Upper lobe of right lung (tissue), 1 donor: ENCODE measurements around the gene RUNX1. TPM values are rescaled to one million over a fixed set of nuclear protein-coding genes. Genes with fewer than 3 reads are reported as not detected.

Experiments
- ATAC-seq: fragments of 200-7000 bp; cut with Tn5 transposase; one replicate; pipeline ENCODE4 v1.9.1; 2020; ENCODE audit warnings: mild to moderate bottlenecking, moderate library complexity
- DNase-seq: peaks from one replicate; pipeline ENCODE4 v3.0.0-alpha.2; 2020
- H3K27ac ChIP-seq: fragments of 200-600 bp; one replicate; pipeline ENCODE4 v1.8.0; 2022
- H3K27me3 ChIP-seq: fragments of 200-600 bp; one replicate; pipeline ENCODE4 v1.8.0; 2022; ENCODE audit warnings: mild to moderate bottlenecking
- H3K36me3 ChIP-seq: fragments of 200-600 bp; one replicate; pipeline ENCODE4 v1.8.0; 2022
- H3K4me1 ChIP-seq: fragments of 200-600 bp; one replicate; pipeline ENCODE4 v1.8.0; 2022
- H3K4me3 ChIP-seq: fragments of 200-600 bp; one replicate; pipeline ENCODE4 v1.8.0; 2022; ENCODE audit warnings: mild to moderate bottlenecking
- H3K9me3 ChIP-seq: fragments of 200-600 bp; one replicate; pipeline ENCODE4 v1.8.0; 2022
- intact Hi-C: fragments of 100-400 bp; cut with DNase I; formaldehyde crosslinking; loops from one replicate; pipeline ENCODE4 v1.11.0; 2022
- total RNA-seq: library from RNA; stranded (reverse); fragmentation: NEBNext Ultra II Directional; extraction: Animal tissue kit (Norgen Biotek cat#: 25700); gene quantifications from one replicate; pipeline ENCODE4 v1.2.1, GENCODE V29; 2021
- TF ChIP-seq, protein P1 (sequence below): fragments of 200-600 bp; IDR thresholded peaks from one replicate; pipeline ENCODE4 v1.8.0; 2022; ENCODE audit warnings: antibody characterized with exemption
- donor health status: DM: no; HTN: yes; CAD: no; lungs with severe emphysema.

Gene RUNX1
- total RNA-seq, 1 donor from 2014 or later, result 86.9 TPM

DNA sequence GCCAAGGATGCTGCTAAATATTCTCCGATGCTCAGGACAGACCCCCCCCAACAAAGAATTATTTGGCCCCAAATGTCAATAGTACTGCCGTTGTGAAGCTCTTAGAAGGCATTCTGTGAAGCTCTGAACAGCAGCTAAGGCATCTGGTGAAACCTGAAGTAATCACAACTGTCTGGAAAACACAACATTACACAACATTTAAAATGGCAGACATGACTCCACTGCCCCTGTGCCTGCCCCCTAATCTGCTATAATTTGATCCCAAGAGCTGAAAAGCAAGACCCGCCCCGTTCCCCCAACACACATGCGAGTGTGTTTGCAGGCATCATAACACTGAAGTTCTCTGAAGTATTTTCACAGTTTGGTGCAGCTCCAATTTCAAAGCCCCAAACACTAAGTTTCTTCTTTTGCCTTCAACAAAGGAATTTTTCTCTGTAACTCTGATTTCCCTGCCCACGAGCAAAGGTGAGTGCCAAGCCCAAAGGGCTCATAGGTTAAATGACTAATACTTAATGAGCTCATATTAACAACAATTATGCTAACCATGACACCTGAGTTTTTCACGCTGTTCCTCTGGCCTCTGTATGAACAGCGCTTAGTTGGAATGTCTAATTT, 251.1 kb downstream of the RUNX1 start:
- Histone ChIP-seq H3K9me3 (no peaks in the 10 kb centered on the region), H3K4me1 (peaks cover 15% of the 10 kb centered on the region), H3K27me3 (no peaks in the 10 kb centered on the region), H3K27ac (no peak overlapping the region), H3K4me3 (no peak overlapping the region), H3K36me3 (peaks cover 64% of the 10 kb centered on the region)
- no peak for DNase-seq
- intact Hi-C loops, result no loop called here
- ATAC-seq, result no peak
- TF ChIP-seq, protein P1, sequence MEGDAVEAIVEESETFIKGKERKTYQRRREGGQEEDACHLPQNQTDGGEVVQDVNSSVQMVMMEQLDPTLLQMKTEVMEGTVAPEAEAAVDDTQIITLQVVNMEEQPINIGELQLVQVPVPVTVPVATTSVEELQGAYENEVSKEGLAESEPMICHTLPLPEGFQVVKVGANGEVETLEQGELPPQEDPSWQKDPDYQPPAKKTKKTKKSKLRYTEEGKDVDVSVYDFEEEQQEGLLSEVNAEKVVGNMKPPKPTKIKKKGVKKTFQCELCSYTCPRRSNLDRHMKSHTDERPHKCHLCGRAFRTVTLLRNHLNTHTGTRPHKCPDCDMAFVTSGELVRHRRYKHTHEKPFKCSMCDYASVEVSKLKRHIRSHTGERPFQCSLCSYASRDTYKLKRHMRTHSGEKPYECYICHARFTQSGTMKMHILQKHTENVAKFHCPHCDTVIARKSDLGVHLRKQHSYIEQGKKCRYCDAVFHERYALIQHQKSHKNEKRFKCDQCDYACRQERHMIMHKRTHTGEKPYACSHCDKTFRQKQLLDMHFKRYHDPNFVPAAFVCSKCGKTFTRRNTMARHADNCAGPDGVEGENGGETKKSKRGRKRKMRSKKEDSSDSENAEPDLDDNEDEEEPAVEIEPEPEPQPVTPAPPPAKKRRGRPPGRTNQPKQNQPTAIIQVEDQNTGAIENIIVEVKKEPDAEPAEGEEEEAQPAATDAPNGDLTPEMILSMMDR, result no peak

DNA sequence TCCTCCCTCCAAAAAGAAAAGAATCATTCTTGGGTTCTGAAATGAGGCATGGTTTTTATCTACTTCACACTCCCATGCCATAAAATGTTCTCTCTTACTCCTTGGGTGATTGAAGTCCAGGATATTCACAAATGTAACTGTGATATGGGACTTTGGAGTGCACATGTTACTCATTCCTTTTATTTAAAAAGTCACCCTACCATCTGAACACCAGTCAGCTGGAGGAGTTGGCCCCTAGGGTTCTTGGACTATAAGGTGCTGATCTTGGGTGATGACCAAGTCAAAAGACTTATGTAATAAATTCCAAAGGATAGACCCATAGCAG, 251.9 kb downstream of the RUNX1 start:
- DNase-seq, result no peak
- Histone ChIP-seq H3K9me3 (no peaks in the 10 kb centered on the region), H3K27me3 (no peaks in the 10 kb centered on the region), H3K4me1 (peaks cover 15% of the 10 kb centered on the region), H3K36me3 (peaks cover 64% of the 10 kb centered on the region), H3K27ac (peak overlapping the region; percentile 52), H3K4me3 (no peak overlapping the region)
- intact Hi-C loops, result no loop called here
- ATAC-seq, result no peak
- TF ChIP-seq, protein P1, result no peak

DNA sequence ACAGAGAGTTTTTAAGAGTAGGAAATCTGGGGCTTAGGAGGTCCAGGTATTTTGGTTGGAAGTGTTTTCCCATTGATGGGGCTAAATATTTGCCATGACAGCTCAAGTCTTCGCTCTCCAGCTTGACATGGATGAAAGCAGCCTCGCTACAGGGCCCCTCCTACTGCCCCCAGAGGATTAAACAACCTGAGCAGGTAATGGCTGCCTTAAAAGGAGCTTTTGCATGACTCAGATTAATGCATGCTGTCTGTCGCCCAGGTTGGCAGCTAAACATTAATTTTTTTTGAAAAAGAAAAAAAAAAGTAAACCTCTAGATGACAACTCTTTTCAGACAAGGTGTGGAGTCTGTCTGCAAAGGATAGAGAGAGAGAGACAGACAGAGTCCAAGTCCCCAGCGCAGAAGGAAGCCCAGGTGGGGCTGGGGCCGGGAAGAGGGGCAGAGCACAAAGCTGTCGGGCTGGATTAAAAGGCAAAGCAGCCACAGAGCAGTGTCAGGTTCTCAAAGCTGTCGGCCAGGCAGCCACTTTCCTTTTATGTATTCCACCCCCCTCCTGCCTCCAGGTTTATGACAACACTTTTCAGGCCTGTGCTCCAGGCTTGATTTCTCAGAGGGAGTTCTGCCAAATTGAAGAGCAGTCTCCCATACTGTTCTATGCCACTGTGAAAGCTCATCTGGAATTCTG, 252.4 kb downstream of the RUNX1 start:
- Histone ChIP-seq H3K9me3 (no peaks in the 10 kb centered on the region), H3K27me3 (no peaks in the 10 kb centered on the region), H3K27ac (peak overlapping the region; percentile 52), H3K4me1 (peaks cover 15% of the 10 kb centered on the region), H3K4me3 (no peak overlapping the region), H3K36me3 (peaks cover 65% of the 10 kb centered on the region)
- no peak for DNase-seq
- intact Hi-C loops, result no loop called here
- TF ChIP-seq, protein P1, result no peak
- ATAC-seq, result peak; percentile 25

DNA sequence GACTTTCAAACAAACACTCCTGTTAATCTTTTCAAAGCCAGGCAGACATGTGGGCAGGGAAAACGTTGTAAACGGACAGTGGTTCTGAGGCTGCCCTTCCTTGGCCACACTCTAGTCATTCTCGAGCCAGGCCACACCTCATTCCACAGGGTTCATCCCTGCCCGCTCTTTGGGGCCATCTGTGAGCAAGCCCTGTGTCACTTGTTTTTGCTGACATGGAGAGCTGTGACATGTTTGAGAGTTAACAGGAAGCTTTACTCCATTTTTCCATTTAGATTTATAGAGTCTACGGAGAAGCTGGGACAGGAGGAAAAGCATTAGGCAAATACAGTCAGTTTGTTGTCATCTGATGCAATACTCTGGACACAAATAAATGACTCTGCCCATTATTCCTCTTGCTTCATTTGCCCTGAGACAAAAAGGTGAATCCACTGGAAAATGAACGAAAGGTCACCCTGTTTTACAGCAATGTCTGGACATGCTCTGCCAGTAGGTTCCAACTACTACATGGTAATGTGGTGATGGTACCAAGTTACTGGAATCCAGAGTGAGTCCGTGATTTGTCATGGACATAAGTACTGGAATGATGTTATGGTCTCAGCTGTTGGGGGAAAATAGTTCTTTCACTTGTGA, 253.4 kb downstream of the RUNX1 start:
- intact Hi-C loops, result no loop called here
- peak; percentile 3 for ATAC-seq
- Histone ChIP-seq H3K27ac (peak overlapping the region; percentile 52), H3K36me3 (peaks cover 75% of the 10 kb centered on the region), H3K9me3 (no peaks in the 10 kb centered on the region), H3K27me3 (no peaks in the 10 kb centered on the region), H3K4me1 (peaks cover 15% of the 10 kb centered on the region), H3K4me3 (no peak overlapping the region)
- TF ChIP-seq, protein P1, result no peak
- DNase-seq, result no peak

DNA sequence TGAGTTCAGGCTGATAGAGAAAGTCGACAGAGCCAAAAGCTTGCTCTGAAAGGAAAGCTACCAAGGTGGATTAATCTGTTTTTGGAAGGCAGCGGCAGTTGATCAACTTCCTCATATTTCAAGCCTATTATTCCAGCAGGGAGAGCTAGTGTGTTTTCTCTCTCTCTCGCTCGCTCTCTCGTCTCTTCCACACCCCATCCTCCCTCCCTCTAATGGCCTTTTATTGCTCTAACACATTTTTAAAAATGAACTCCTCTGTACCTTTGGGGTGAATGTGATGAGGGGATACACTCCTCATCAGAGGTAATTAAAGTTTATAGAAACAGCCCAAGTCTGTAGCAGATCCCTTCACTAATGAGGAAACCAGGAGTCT, 253.9 kb downstream of the RUNX1 start:
- Histone ChIP-seq H3K27me3 (no peaks in the 10 kb centered on the region), H3K27ac (peak overlapping the region; percentile 52), H3K4me3 (no peak overlapping the region), H3K4me1 (peaks cover 15% of the 10 kb centered on the region), H3K9me3 (no peaks in the 10 kb centered on the region), H3K36me3 (peaks cover 77% of the 10 kb centered on the region)
- ATAC-seq (peak; percentile 55), DNase-seq (no peak)
- TF ChIP-seq, protein P1, result no peak
- intact Hi-C loops, result no loop called here
